A673 (cell line): ENCODE measurements around the gene JMJD1C. TPM values are rescaled to one million over a fixed set of nuclear protein-coding genes. Genes with fewer than 3 reads are reported as not detected.
A peak's percentile ranks its signal among the peaks of the same experiment; 100 is the strongest.

Source experiments
- BruUV-seq: library from RNA; stranded (reverse); fragments of 400-500 nt; replicated peaks from 2 replicates; lab custom pipeline; 2021; lab: Mats Ljungman, UMichigan
- CTCF ChIA-PET: fragments of 300-600 bp; sonication (Branson Sonifier 250); formaldehyde crosslinking; loops from one replicate; lab custom pipeline; 2022; ENCODE audit warnings: antibody characterized with exemption; lab: Charles Lee
- POLR2A ChIA-PET: fragments of 300-600 bp; sonication (Branson Sonifier 250); formaldehyde crosslinking; loops from one replicate; lab custom pipeline; 2022; ENCODE audit warnings: antibody characterized with exemption; ENCODE audit not compliant: low non-redundant PET; lab: Charles Lee
- DNase-seq: peaks from one replicate; pipeline ENCODE4 v3.0.0-alpha.2; 2015; ENCODE audit warnings: low spot score
- H3K27ac ChIP-seq: fragments of 200-600 bp; sonication (generic); 2 replicates; pipeline ENCODE4 v1.5.1; 2016; ENCODE audit warnings: mixed run types, low read depth, mild to moderate bottlenecking, mixed read lengths, antibody characterized with exemption, low read length; ENCODE audit not compliant: poor library complexity, severe bottlenecking
- H3K27me3 ChIP-seq: fragments of 200-600 bp; sonication (generic); replicated peaks from 2 replicates; pipeline ENCODE4 v1.6.1; 2017; ENCODE audit warnings: mixed run types, low read depth, mild to moderate bottlenecking, mixed read lengths, antibody characterized with exemption, low read length; ENCODE audit not compliant: insufficient read depth, poor library complexity
- H3K36me3 ChIP-seq: fragments of 200-600 bp; sonication (generic); 2 replicates; pipeline ENCODE4 v1.6.1; 2016; ENCODE audit warnings: mixed run types, mild to moderate bottlenecking, mixed read lengths, antibody characterized with exemption, low read length; ENCODE audit not compliant: insufficient read depth, poor library complexity, severe bottlenecking
- H3K4me1 ChIP-seq: fragments of 200-600 bp; sonication (generic); 2 replicates; pipeline ENCODE4 v1.6.1; 2017; ENCODE audit warnings: mixed run types, mild to moderate bottlenecking, mixed read lengths, antibody characterized with exemption, low read length; ENCODE audit not compliant: insufficient read depth, poor library complexity, severe bottlenecking
- H3K4me3 ChIP-seq: fragments of 200-600 bp; sonication (generic); 2 replicates; pipeline ENCODE4 v1.5.1; 2016; ENCODE audit warnings: low read depth, mixed run types, mild to moderate bottlenecking, mixed read lengths, low read length; ENCODE audit not compliant: poor library complexity, severe bottlenecking
- H3K9me3 ChIP-seq: fragments of 200-600 bp; sonication (generic); 2 replicates; pipeline ENCODE4 v1.6.1; 2016; ENCODE audit warnings: mixed run types, low read depth, mild to moderate bottlenecking, mixed read lengths, antibody characterized with exemption, low read length; ENCODE audit not compliant: poor library complexity, severe bottlenecking
- CTCF ChIP-seq: fragments of 300-800, 200-600 bp; sonication (generic); conservative IDR thresholded peaks from 2 replicates; pipeline ENCODE4 v1.5.1; 2017; ENCODE audit warnings: low read depth, mild to moderate bottlenecking, antibody characterized with exemption, low read length, moderate library complexity, mixed read lengths
- EZH2 ChIP-seq: fragments of 200-600 bp; sonication (generic); IDR thresholded peaks from 2 replicates; pipeline ENCODE4 v1.6.1; 2017; ENCODE audit warnings: borderline replicate concordance, low read depth, mild to moderate bottlenecking, mixed read lengths, antibody characterized with exemption, low read length; ENCODE audit not compliant: poor library complexity, severe bottlenecking
- intact Hi-C: fragments of 100-400 bp; cut with micrococcal nuclease; formaldehyde crosslinking; loops from one replicate; pipeline ENCODE4 v1.10.0; 2022; ENCODE audit not compliant: unreplicated experiment
- total RNA-seq: library from RNA; stranded (reverse); gene quantifications from 2 replicates; pipeline ENCODE4 v1.2.3, GENCODE V29; 2021

Gene JMJD1C
- total RNA-seq, 1 experiment from 2014 or later = 71.4 TPM

- peak; percentile 69 for DNase-seq
- TF ChIP-seq EZH2 (no peak), CTCF (no peak)
- no peaks in the 10 kb centered on the region for H3K27me3 ChIP-seq
- H3K27ac ChIP-seq = peak overlapping the region; percentile 38
- intact Hi-C loops = no loop called here
- H3K4me1 ChIP-seq = peaks cover 53% of the 10 kb centered on the region
- no TSS peak for BruUV-seq
- no peaks in the 10 kb centered on the region for H3K36me3 ChIP-seq
- H3K4me3 ChIP-seq = no peak overlapping the region
- CTCF ChIA-PET = no interaction called here
- POLR2A ChIA-PET = no interaction called here
- no peaks in the 10 kb centered on the region for H3K9me3 ChIP-seq
These were observed 35.4 kb downstream of the JMJD1C start for GRCh38 chr10:63430091-63430998.

GRCh38 chr10:63429281-63429680 lies 36.5 kb downstream of the JMJD1C start:
- no peak overlapping the region for H3K27ac ChIP-seq
- no peaks in the 10 kb centered on the region for H3K27me3 ChIP-seq
- DNase-seq = peak; percentile 55
- peaks cover 47% of the 10 kb centered on the region for H3K4me1 ChIP-seq
- POLR2A ChIA-PET = no interaction called here
- TF ChIP-seq CTCF (no peak), EZH2 (no peak)
- intact Hi-C loops = no loop called here
- H3K36me3 ChIP-seq = no peaks in the 10 kb centered on the region
- BruUV-seq = no TSS peak
- H3K4me3 ChIP-seq = no peak overlapping the region
- CTCF ChIA-PET = no interaction called here
- H3K9me3 ChIP-seq = no peaks in the 10 kb centered on the region

- Histone ChIP-seq H3K9me3 (no peaks in the 10 kb centered on the region), H3K4me1 (peaks cover 47% of the 10 kb centered on the region), H3K27ac (no peak overlapping the region), H3K36me3 (no peaks in the 10 kb centered on the region), H3K27me3 (no peaks in the 10 kb centered on the region), H3K4me3 (no peak overlapping the region)
- ChIA-PET POLR2A (no interaction called here), CTCF (no interaction called here)
- BruUV-seq = no TSS peak
- TF ChIP-seq EZH2 = no peak
- TF ChIP-seq CTCF = no peak
- intact Hi-C loops = no loop called here
- DNase-seq = no peak
These were observed 38.8 kb downstream of the JMJD1C start for GRCh38 chr10:63427013-63427412.
